Glomerular endothelial cell (primary cell): ENCODE measurements around the gene L1TD1. TPM values are rescaled to one million over a fixed set of nuclear protein-coding genes. Genes with fewer than 3 reads are reported as not detected.
"Not testable (repeated sequence)": the region's sequence is repeated elsewhere in the genome, so short reads cannot be mapped to it uniquely, and the experiment has no call there.

ENCODE experiments used
- DNase-seq: peaks from one replicate; pipeline ENCODE4 v3.0.0-alpha.2; 2011; ENCODE audit warnings: low read depth, low spot score; ENCODE audit errors: extremely low read depth
- total RNA-seq: library from RNA; depleted of rRNA; stranded (reverse); fragments of >200 nt; gene quantifications from 2 replicates; pipeline ENCODE4 v1.2.3, GENCODE V29; 2015

L1TD1 gene
- not detected in 2 replicates for total RNA-seq

- no peak for DNase-seq
These were observed at the start of gene L1TD1 for GRCh38 chr1:62194651-62195544. Gene L1TD1, plus strand, starts transcription at chr1:62194849. Its CDS starts 11,780 bp downstream, at chr1:62206629.

- no peak for DNase-seq
These were observed 34.7 kb upstream of the L1TD1 start for GRCh38 chr1:62159940-62160348.

GRCh38 chr1:62161711-62162110 lies 32.9 kb upstream of the L1TD1 start:
- DNase-seq, result no peak

- DNase-seq, result not testable (repeated sequence)
These were observed 24.3 kb upstream of the L1TD1 start for GRCh38 chr1:62170380-62170779.

GRCh38 chr1:62175568-62176179 lies 19.0 kb upstream of the L1TD1 start:
- DNase-seq, result peak; percentile 27

GRCh38 chr1:62176597-62177312 lies 17.9 kb upstream of the L1TD1 start:
- no peak for DNase-seq

- DNase-seq, result no peak
These were observed 17.0 kb upstream of the L1TD1 start for GRCh38 chr1:62177621-62178020.

- no peak for DNase-seq
These were observed 16.3 kb upstream of the L1TD1 start for GRCh38 chr1:62178372-62178771.

- DNase-seq, result not testable (repeated sequence)
These were observed 14.6 kb upstream of the L1TD1 start for GRCh38 chr1:62180054-62180453.

- DNase-seq, result no peak
These were observed 14.0 kb upstream of the L1TD1 start for GRCh38 chr1:62180639-62181038.

GRCh38 chr1:62181532-62181931 lies 13.1 kb upstream of the L1TD1 start:
- no peak for DNase-seq

GRCh38 chr1:62182157-62182556 lies 12.5 kb upstream of the L1TD1 start:
- not testable (repeated sequence) for DNase-seq

GRCh38 chr1:62183164-62184020 lies 11.3 kb upstream of the L1TD1 start:
- not testable (repeated sequence) for DNase-seq

- DNase-seq, result no peak
These were observed 10.3 kb upstream of the L1TD1 start for GRCh38 chr1:62184336-62184735.

- not testable (repeated sequence) for DNase-seq
These were observed 9.4 kb upstream of the L1TD1 start for GRCh38 chr1:62185233-62185632.

- DNase-seq, result no peak
These were observed 9.0 kb upstream of the L1TD1 start for GRCh38 chr1:62185677-62186076.

- DNase-seq, result no peak
These were observed 7.1 kb upstream of the L1TD1 start for GRCh38 chr1:62187548-62187947.

- DNase-seq, result no peak
These were observed 6.5 kb upstream of the L1TD1 start for GRCh38 chr1:62188111-62188510.

- DNase-seq, result no peak
These were observed 1.5 kb downstream of the L1TD1 start for GRCh38 chr1:62196086-62196690.
